Gastrocnemius medialis (tissue), 4 donors: ENCODE measurements around the gene GTF2H1.

ENCODE experiments used
- CTCF ChIP-seq, 5 experiments: fragments of 450-650 bp in 3 of 5; fragments of 200-600 bp in 2 of 5; sonication (generic) in 2 of 5; IDR thresholded peaks in 4 of 5; conservative IDR thresholded peaks in 1 of 5; 1 replicate in 4 of 5; 2 replicates in 1 of 5; pipeline ENCODE4 v1.5.1; 2016 to 2019; ENCODE audit warnings: antibody characterized with exemption in 5 of 5, mild to moderate bottlenecking in 3 of 5, moderate library complexity in 3 of 5
- POLR2A ChIP-seq, 2 donors: fragments of 450-650 bp; IDR thresholded peaks; one replicate each; pipeline ENCODE4 v1.6.1; 2017; ENCODE audit warnings: antibody characterized with exemption in 2 of 2, mild to moderate bottlenecking in 2 of 2, moderate library complexity in 2 of 2

GRCh38 chr11:18321578-18321968 lies 794 bp upstream of the GTF2H1 start:
- TF ChIP-seq CTCF (IDR thresholded peaks at IDR 0.05 in 4 of 5, conservative IDR thresholded peaks at IDR 0.05 in 1 of 5): no peak
- TF ChIP-seq POLR2A (IDR thresholded peaks at IDR 0.05): no peak
